ENCODE results near the gene GRIK2. TPM values are rescaled to one million over a fixed set of nuclear protein-coding genes. Genes with fewer than 3 reads are reported as not detected.
"Not testable (repeated sequence)": the region's sequence is repeated elsewhere in the genome, so short reads cannot be mapped to it uniquely, and the experiment has no call there.

Gene GRIK2
- total RNA-seq, 1 experiment from 2014 or later, result 0.55 TPM

GRCh38 chr6:101379926-101380325, 13.6 kb upstream of the GRIK2 start:
- Histone ChIP-seq H3K9me3 (ENCODE audit: low read length) (no peaks in the 10 kb centered on the region), H3K79me2 (ENCODE audit: low read length) (no peaks in the 10 kb centered on the region), H3K9ac (ENCODE audit: low read length) (no peak overlapping the region), H3K36me3 (ENCODE audit: low read depth, low read length) (no peaks in the 10 kb centered on the region), H3F3A (ENCODE audit: low read length, unreplicated experiment) (no peaks in the 10 kb centered on the region), H3K4me1 (ENCODE audit: insufficient read depth, low read length) (no peaks in the 10 kb centered on the region), H3K4me2 (ENCODE audit: low read length) (no peak overlapping the region), H3K27ac (ENCODE audit: low read length) (no peak overlapping the region), H3K27me3 (ENCODE audit: low read length) (no peaks in the 10 kb centered on the region), H2AFZ (ENCODE audit: low read length) (no peak overlapping the region), H3K9me2 (replicated peaks; ENCODE audit: low read length) (no peaks in the 10 kb centered on the region), H4K20me1 (ENCODE audit: low read length) (no peaks in the 10 kb centered on the region), H3K4me3 (ENCODE audit: low read length) (no peak overlapping the region)
- ChIA-PET CTCF (no interaction called here), POLR2A (ENCODE audit: unreplicated experiment) (no interaction called here)
- DNase-seq (no peak), ATAC-seq (no peak)
- TF ChIP-seq EZH2 (IDR thresholded peaks at IDR 0.05; ENCODE audit: low read length, unreplicated experiment), result no peak
- TF ChIP-seq, protein P1, sequence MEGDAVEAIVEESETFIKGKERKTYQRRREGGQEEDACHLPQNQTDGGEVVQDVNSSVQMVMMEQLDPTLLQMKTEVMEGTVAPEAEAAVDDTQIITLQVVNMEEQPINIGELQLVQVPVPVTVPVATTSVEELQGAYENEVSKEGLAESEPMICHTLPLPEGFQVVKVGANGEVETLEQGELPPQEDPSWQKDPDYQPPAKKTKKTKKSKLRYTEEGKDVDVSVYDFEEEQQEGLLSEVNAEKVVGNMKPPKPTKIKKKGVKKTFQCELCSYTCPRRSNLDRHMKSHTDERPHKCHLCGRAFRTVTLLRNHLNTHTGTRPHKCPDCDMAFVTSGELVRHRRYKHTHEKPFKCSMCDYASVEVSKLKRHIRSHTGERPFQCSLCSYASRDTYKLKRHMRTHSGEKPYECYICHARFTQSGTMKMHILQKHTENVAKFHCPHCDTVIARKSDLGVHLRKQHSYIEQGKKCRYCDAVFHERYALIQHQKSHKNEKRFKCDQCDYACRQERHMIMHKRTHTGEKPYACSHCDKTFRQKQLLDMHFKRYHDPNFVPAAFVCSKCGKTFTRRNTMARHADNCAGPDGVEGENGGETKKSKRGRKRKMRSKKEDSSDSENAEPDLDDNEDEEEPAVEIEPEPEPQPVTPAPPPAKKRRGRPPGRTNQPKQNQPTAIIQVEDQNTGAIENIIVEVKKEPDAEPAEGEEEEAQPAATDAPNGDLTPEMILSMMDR (conservative IDR thresholded peaks at IDR 0.05; ENCODE audit: low read depth, low read length), result no peak
- TF ChIP-seq EZH2phosphoT487 (IDR thresholded peaks at IDR 0.05; ENCODE audit: borderline replicate concordance, low read length), result no peak
- intact Hi-C loops (cut with micrococcal nuclease), result no loop called here
- BruUV-seq (replicated peaks), result no TSS peak

- Histone ChIP-seq H3F3A (ENCODE audit: low read length, unreplicated experiment) (no peaks in the 10 kb centered on the region), H3K4me1 (ENCODE audit: insufficient read depth, low read length) (no peaks in the 10 kb centered on the region), H3K9me3 (ENCODE audit: low read length) (no peaks in the 10 kb centered on the region), H3K36me3 (ENCODE audit: low read depth, low read length) (no peaks in the 10 kb centered on the region), H3K27ac (ENCODE audit: low read length) (no peak overlapping the region), H2AFZ (ENCODE audit: low read length) (no peak overlapping the region), H3K79me2 (ENCODE audit: low read length) (no peaks in the 10 kb centered on the region), H3K4me3 (ENCODE audit: low read length) (no peak overlapping the region), H3K4me2 (ENCODE audit: low read length) (no peak overlapping the region), H4K20me1 (ENCODE audit: low read length) (no peaks in the 10 kb centered on the region), H3K27me3 (ENCODE audit: low read length) (no peaks in the 10 kb centered on the region), H3K9ac (ENCODE audit: low read length) (no peak overlapping the region), H3K9me2 (replicated peaks; ENCODE audit: low read length) (no peaks in the 10 kb centered on the region)
- no peak for TF ChIP-seq EZH2 (IDR thresholded peaks at IDR 0.05; ENCODE audit: low read length, unreplicated experiment)
- TF ChIP-seq EZH2phosphoT487 (IDR thresholded peaks at IDR 0.05; ENCODE audit: borderline replicate concordance, low read length), result no peak
- TF ChIP-seq, protein P1 (conservative IDR thresholded peaks at IDR 0.05; ENCODE audit: low read depth, low read length), result no peak
- DNase-seq (no peak), ATAC-seq (no peak)
- POLR2A ChIA-PET (ENCODE audit: unreplicated experiment), result no interaction called here
- BruUV-seq (replicated peaks), result no TSS peak
- CTCF ChIA-PET, result no interaction called here
- intact Hi-C loops (cut with micrococcal nuclease), result no loop called here
Measured at GRCh38 chr6:101380897-101381630, 12.4 kb upstream of the GRIK2 start.

DNA sequence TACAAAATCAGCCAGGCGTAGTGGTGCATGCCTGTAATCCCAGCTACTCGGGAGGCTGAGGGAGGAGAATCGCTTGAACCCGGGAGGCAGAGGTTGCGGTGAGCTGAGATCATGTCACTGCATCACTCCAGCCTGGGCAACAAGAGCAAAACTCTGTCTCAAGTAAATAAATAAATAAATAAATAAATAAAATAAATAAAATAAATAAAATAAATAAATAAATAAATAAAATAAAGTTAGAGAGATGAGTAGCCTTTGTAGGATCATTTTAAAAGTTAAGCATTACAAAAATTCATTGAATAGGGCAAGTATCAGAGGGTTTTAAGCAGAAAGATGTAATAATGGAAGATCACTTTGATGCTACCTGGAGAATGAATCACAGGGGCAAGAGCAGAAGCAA, 9.8 kb upstream of the GRIK2 start:
- H3K36me3 ChIP-seq (ENCODE audit: low read depth, low read length); CTCF ChIA-PET; H3K9me2 ChIP-seq (replicated peaks; ENCODE audit: low read length); H3F3A ChIP-seq (ENCODE audit: low read length, unreplicated experiment); DNase-seq; H3K27me3 ChIP-seq (ENCODE audit: low read length); H4K20me1 ChIP-seq (ENCODE audit: low read length); H3K4me2 ChIP-seq (ENCODE audit: low read length); H3K79me2 ChIP-seq (ENCODE audit: low read length); intact Hi-C loops (cut with micrococcal nuclease); H2AFZ ChIP-seq (ENCODE audit: low read length); H3K9me3 ChIP-seq (ENCODE audit: low read length); H3K4me3 ChIP-seq (ENCODE audit: low read length); BruUV-seq (replicated peaks); H3K27ac ChIP-seq (ENCODE audit: low read length); H3K4me1 ChIP-seq (ENCODE audit: insufficient read depth, low read length); H3K9ac ChIP-seq (ENCODE audit: low read length); ATAC-seq; POLR2A ChIA-PET (ENCODE audit: unreplicated experiment): not testable (repeated sequence)
